SK-N-SH treated with all-trans-retinoic acid at 6 μM for 48 hours (cell line): Measurements from ENCODE around the gene RASA3.

Experiments
- CSDC2 ChIP-seq: fragments of 250-450 bp; sonication (Bioruptor Pico); IDR thresholded peaks from 2 replicates; pipeline ENCODE4 v1.5.0; 2020; ENCODE audit warnings: mild to moderate bottlenecking, moderate library complexity
- OSR1 ChIP-seq: fragments of 250-450 bp; sonication (Bioruptor Pico); IDR thresholded peaks from 2 replicates; pipeline ENCODE4 v1.8.0; 2022; ENCODE audit warnings: moderate library complexity, mild to moderate bottlenecking, inconsistent platforms
- ZC3H10 ChIP-seq: fragments of 250-450 bp; sonication (Bioruptor Pico); IDR thresholded peaks from 2 replicates; pipeline ENCODE4 v1.5.1; 2021; ENCODE audit warnings: mild to moderate bottlenecking, moderate library complexity
- TF ChIP-seq, protein P1 (sequence below): fragments of 250-450 bp; sonication (Bioruptor Pico); IDR thresholded peaks from 2 replicates; pipeline ENCODE4 v1.8.0; 2020; ENCODE audit warnings: mild to moderate bottlenecking, moderate library complexity, borderline replicate concordance

DNA sequence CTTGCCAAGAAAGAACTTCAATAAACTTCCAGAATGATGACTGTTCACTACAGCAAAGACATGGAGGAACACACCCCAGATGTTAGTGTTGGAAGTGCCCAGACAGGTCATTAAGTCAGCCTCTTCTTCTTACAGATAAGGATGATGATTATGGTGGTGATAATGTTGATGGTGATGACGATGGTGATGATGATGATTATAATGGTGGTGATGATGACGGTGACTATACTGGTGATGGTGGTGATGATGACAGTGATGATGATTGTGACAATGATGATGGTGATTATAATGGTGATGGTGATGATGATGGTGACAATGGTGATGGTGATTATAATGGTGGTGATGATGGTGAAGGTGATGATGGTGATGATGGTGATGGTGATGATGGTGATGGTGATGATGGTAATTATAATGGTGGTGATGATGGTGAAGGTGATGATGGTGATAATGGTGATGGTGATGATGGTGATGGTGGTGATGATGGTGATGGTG lies 167.0 kb downstream of the RASA3 start:
- TF ChIP-seq OSR1 (no peak), ZC3H10 (CRISPR knock-in tag) (no peak), CSDC2 (CRISPR knock-in tag) (no peak)
- TF ChIP-seq, protein P1, sequence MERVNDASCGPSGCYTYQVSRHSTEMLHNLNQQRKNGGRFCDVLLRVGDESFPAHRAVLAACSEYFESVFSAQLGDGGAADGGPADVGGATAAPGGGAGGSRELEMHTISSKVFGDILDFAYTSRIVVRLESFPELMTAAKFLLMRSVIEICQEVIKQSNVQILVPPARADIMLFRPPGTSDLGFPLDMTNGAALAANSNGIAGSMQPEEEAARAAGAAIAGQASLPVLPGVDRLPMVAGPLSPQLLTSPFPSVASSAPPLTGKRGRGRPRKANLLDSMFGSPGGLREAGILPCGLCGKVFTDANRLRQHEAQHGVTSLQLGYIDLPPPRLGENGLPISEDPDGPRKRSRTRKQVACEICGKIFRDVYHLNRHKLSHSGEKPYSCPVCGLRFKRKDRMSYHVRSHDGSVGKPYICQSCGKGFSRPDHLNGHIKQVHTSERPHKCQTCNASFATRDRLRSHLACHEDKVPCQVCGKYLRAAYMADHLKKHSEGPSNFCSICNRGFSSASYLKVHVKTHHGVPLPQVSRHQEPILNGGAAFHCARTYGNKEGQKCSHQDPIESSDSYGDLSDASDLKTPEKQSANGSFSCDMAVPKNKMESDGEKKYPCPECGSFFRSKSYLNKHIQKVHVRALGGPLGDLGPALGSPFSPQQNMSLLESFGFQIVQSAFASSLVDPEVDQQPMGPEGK (CRISPR knock-in tag) = no peak
